DOHH2 (cell line): ENCODE measurements around the gene ITGB8.

Source experiments
- EZH2phosphoT487 ChIP-seq: fragments of 200-600 bp; sonication (generic); IDR thresholded peaks from 2 replicates; pipeline ENCODE4 v1.6.1; 2017; ENCODE audit warnings: borderline replicate concordance, mild to moderate bottlenecking, antibody characterized with exemption, low read length, moderate library complexity, mixed read lengths
- TF ChIP-seq, protein P1 (sequence below): fragments of 200-600 bp; sonication (generic); IDR thresholded peaks from one replicate; pipeline ENCODE4 v1.5.1; 2014; ENCODE audit warnings: antibody characterized with exemption, mild to moderate bottlenecking, low read depth, low read length; ENCODE audit not compliant: poor library complexity, severe bottlenecking

DNA sequence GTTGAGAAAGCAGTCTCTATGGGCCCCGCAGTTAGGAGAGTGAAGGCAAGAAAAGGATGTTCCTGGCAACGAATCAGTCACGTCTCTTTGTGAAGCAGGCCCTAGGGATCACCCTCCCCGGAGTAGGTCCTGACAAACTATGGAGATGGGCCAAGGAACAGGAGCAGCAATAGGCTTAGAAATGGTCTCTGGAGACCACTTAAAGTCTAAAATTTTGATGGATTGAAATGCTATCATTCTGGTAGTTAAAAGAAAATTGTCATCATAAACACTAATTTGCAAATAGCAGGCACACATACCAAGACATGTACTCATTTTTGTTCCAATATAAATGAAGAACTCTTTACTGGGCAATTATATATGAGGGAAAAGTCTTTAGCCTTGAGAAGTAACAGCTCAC lies 123.5 kb downstream of the ITGB8 start:
- TF ChIP-seq, protein P1, sequence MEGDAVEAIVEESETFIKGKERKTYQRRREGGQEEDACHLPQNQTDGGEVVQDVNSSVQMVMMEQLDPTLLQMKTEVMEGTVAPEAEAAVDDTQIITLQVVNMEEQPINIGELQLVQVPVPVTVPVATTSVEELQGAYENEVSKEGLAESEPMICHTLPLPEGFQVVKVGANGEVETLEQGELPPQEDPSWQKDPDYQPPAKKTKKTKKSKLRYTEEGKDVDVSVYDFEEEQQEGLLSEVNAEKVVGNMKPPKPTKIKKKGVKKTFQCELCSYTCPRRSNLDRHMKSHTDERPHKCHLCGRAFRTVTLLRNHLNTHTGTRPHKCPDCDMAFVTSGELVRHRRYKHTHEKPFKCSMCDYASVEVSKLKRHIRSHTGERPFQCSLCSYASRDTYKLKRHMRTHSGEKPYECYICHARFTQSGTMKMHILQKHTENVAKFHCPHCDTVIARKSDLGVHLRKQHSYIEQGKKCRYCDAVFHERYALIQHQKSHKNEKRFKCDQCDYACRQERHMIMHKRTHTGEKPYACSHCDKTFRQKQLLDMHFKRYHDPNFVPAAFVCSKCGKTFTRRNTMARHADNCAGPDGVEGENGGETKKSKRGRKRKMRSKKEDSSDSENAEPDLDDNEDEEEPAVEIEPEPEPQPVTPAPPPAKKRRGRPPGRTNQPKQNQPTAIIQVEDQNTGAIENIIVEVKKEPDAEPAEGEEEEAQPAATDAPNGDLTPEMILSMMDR = no peak
- no peak for TF ChIP-seq EZH2phosphoT487
